HepG2 (cell line): ENCODE results near the gene P2RY8. TPM values are rescaled to one million over a fixed set of nuclear protein-coding genes. Genes with fewer than 3 reads are reported as not detected.

ENCODE experiments used
- ATAC-seq: fragments of 200-7000 bp; cut with Tn5 transposase; 3 replicates; pipeline ENCODE4 v1.9.1; 2020; ENCODE audit warnings: mild to moderate bottlenecking, moderate library complexity
- BruUV-seq: library from RNA; stranded (reverse); fragments of 400-500 nt; replicated peaks from 2 replicates; lab custom pipeline; 2021; lab: Mats Ljungman, UMichigan
- CTCF ChIA-PET: fragments of 300-600 bp; formaldehyde crosslinking; extraction: SDS; loops from one replicate; lab custom pipeline; 2021; ENCODE audit warnings: low total read pairs, inconsistent platforms, low intra/inter-chr PET ratio; lab: Yijun Ruan, JAX
- POLR2A ChIA-PET: fragments of 350-600 bp; sonication (Branson Sonifier 250); formaldehyde crosslinking; loops from one replicate; lab custom pipeline; 2020; ENCODE audit warnings: antibody characterized with exemption, inconsistent platforms; lab: Yijun Ruan, JAX
- DNase-seq: peaks from one replicate; pipeline ENCODE4 v3.0.0-alpha.2; 2015; ENCODE audit warnings: low spot score
- FAIRE-seq: peaks from 3 replicates; lab custom pipeline; 2011; peaks lifted over from hg19 to GRCh38; lab: Jason Lieb, UNC
- H2AFZ ChIP-seq: one replicate; pipeline ENCODE4 v1.6.1; 2011; ENCODE audit warnings: low read length, inconsistent platforms
- H3K27ac ChIP-seq: fragments of 300-600 bp; 3 replicates; pipeline ENCODE4 v1.8.0; 2011; ENCODE audit warnings: mixed run types, mild to moderate bottlenecking, mixed read lengths, low read length, inconsistent platforms; ENCODE audit not compliant: insufficient read depth; ENCODE audit errors: extremely low read length
- H3K27me3 ChIP-seq, 2 experiments: fragments of 200-600 bp in 1 of 2; 2 replicates in 1 of 2; 3 replicates in 1 of 2; pipeline versions ENCODE4 v1.6.0 to v1.8.0; 2011; ENCODE audit warnings: low read length in 2 of 2, mild to moderate bottlenecking in 2 of 2, moderate library complexity in 2 of 2, inconsistent platforms in 1 of 2; ENCODE audit not compliant: insufficient read depth in 2 of 2, control insufficient read depth in 1 of 2
- H3K36me3 ChIP-seq, 2 experiments: fragments of 200-600 bp in 1 of 2; replicated peaks in 1 of 2; 2 replicates in 1 of 2; 3 replicates in 1 of 2; pipeline versions ENCODE4 v1.5.1 to v1.8.0; 2011; ENCODE audit warnings: low read length in 2 of 2, inconsistent platforms in 1 of 2; ENCODE audit not compliant: insufficient read depth in 2 of 2, control insufficient read depth in 1 of 2
- H3K4me1 ChIP-seq: 2 replicates; pipeline ENCODE4 v1.5.1; 2012; ENCODE audit warnings: low read length, inconsistent platforms; ENCODE audit not compliant: insufficient read depth
- H3K4me2 ChIP-seq: 2 replicates; pipeline ENCODE4 v1.6.0; 2011; ENCODE audit warnings: low read depth, low read length, inconsistent platforms
- H3K4me3 ChIP-seq, 3 experiments: fragments of 200-600 bp in 1 of 3; sonication (generic), shearing (Covaris generic) in 1 of 3; replicated peaks in 1 of 3; 2 replicates each; pipeline ENCODE4 v1.5.1; 2011 to 2016; ENCODE audit warnings: low read length in 3 of 3, inconsistent platforms in 2 of 3, low read depth in 2 of 3, mild to moderate bottlenecking in 2 of 3, control low read depth in 1 of 3, mixed read lengths in 1 of 3; ENCODE audit not compliant: insufficient read depth in 1 of 3
- H3K79me2 ChIP-seq: one replicate; pipeline ENCODE4 v1.6.1; 2011; ENCODE audit warnings: low read length, inconsistent platforms; ENCODE audit not compliant: insufficient read depth
- H3K9ac ChIP-seq: 2 replicates; pipeline ENCODE4 v1.6.0; 2011; ENCODE audit warnings: mild to moderate bottlenecking, low read depth, low read length, inconsistent platforms; ENCODE audit not compliant: insufficient read depth
- H3K9me3 ChIP-seq: 2 replicates; pipeline ENCODE4 v1.5.1; 2012; ENCODE audit warnings: mild to moderate bottlenecking, low read length
- H4K20me1 ChIP-seq: 2 replicates; pipeline ENCODE4 v1.6.0; 2011; ENCODE audit warnings: inconsistent platforms, mild to moderate bottlenecking, low read length, moderate library complexity; ENCODE audit not compliant: insufficient read depth
- KLF12 ChIP-seq: sonication (generic); formaldehyde crosslinking; IDR thresholded peaks from 2 replicates; pipeline ENCODE4 v1.4.0; 2020; ENCODE audit warnings: missing genetic modification reagents, borderline replicate concordance
- NR2F6 ChIP-seq, 2 experiments: IDR thresholded peaks; 2 replicates each; pipeline ENCODE4 v1.6.1; 2016; ENCODE audit warnings: antibody characterized with exemption in 1 of 2, mild to moderate bottlenecking in 1 of 2
- ZNF407 ChIP-seq: sonication (generic); formaldehyde crosslinking; IDR thresholded peaks from one replicate; pipeline ENCODE4 v1.5.1; 2020; ENCODE audit warnings: mild to moderate bottlenecking, missing genetic modification reagents; ENCODE audit errors: not compliant biosample characterization
- ZNF564 ChIP-seq: sonication (generic); formaldehyde crosslinking; IDR thresholded peaks from 2 replicates; pipeline ENCODE4 v1.8.1; 2023; ENCODE audit warnings: mild to moderate bottlenecking, missing genetic modification reagents
- ZNF670 ChIP-seq: sonication (generic); formaldehyde crosslinking; IDR thresholded peaks from 2 replicates; pipeline ENCODE4 v1.8.0; 2022; ENCODE audit warnings: mild to moderate bottlenecking, missing genetic modification reagents, borderline replicate concordance
- ZSCAN21 ChIP-seq: sonication (generic); formaldehyde crosslinking; IDR thresholded peaks from 2 replicates; pipeline ENCODE4 v1.8.0; 2022; ENCODE audit warnings: mild to moderate bottlenecking, missing genetic modification reagents, moderate library complexity, borderline replicate concordance
- WGBS: methylation state at CpG from one replicate; pipeline ENCODE4 v1.1.6; 2017; ENCODE audit warnings: low lambda C conversion rate; 5-methylcytosine and 5-hydroxymethylcytosine counted together
- in situ Hi-C: cut with HindIII; loops from 2 replicates; pipeline ENCODE4 v1.10.0; 2017; ENCODE audit warnings: low pct_unique_long_range_greater_than_20kb; ENCODE audit not compliant: extremely low pct_ligation_motif_present
- intact Hi-C: fragments of 100-400 bp; cut with micrococcal nuclease; formaldehyde crosslinking; loops from one replicate; pipeline ENCODE4 v1.10.0; 2022; ENCODE audit not compliant: unreplicated experiment
- polyA plus RNA-seq, 8 experiments: library from polyadenylated mRNA; depleted of rRNA in 3 of 8; stranded (reverse) in 7 of 8; unstranded in 1 of 8; fragments of >200 nt; fragmentation: Illumina TruSeq in 4 of 8; extraction: Trizol in 4 of 8; gene quantifications; 2 replicates each; pipeline versions ENCODE4 v1.2.1 to v1.2.3, GENCODE V29; 2011 to 2016; ENCODE audit warnings: low read depth in 4 of 8, missing spikeins in 1 of 8, mixed read lengths in 1 of 8; ENCODE audit not compliant: insufficient read depth in 1 of 8
- total RNA-seq, 5 experiments: library from RNA; depleted of rRNA; stranded (reverse); fragments of >200 nt; fragmentation: Illumina TruSeq; extraction: Trizol; gene quantifications; 2 replicates each; pipeline ENCODE4 v1.2.3, GENCODE V29; 2016; ENCODE audit warnings: low read depth in 1 of 5
- TF ChIP-seq, protein P1 (sequence below): sonication (generic); formaldehyde crosslinking; IDR thresholded peaks from 2 replicates; pipeline ENCODE4 v1.5.0; 2020; ENCODE audit warnings: missing genetic modification reagents
- TF ChIP-seq, protein P2 (sequence below): sonication (generic); formaldehyde crosslinking; IDR thresholded peaks from 2 replicates; pipeline ENCODE4; 2020; ENCODE audit warnings: missing genetic modification reagents, mild to moderate bottlenecking, borderline replicate concordance

P2RY8 gene
- total and polyA plus RNA-seq, 2 of the 13 experiments (the other 11 are each of a cell fraction or from before 2014, with no cell fraction given) = 1.0 to 1.3 TPM

GRCh38 chrX:1452516-1453394 lies 84.2 kb downstream of the P2RY8 start, which contains the start of gene ASMTL:
Gene ASMTL, minus strand, starts transcription at chrX:1452909. Its CDS starts 69 bp downstream, at chrX:1452840.
- DNase-seq (peak; percentile 93), FAIRE-seq (peak; percentile 94), ATAC-seq (peak; percentile 81)
- Histone ChIP-seq H3K4me2 (peak within 1 kb of the TSS; percentile 68), H4K20me1 (no peaks in the 10 kb centered on the region), H3K27ac (peak within 1 kb of the TSS; percentile 71), H3K79me2 (peaks cover 14% of the 10 kb centered on the region), H3K4me3 (peak within 1 kb of the TSS; percentile 87 to 99 (median 94)), H3K27me3 (peaks cover 1 to 9% of the 10 kb centered on the region in 2 experiments; a peak in 3 of 5 replicates), H3K4me1 (peaks cover 12% of the 10 kb centered on the region), H3K36me3 (no peaks in the 10 kb centered on the region; a peak in 1 of 5 replicates), H3K9me3 (no peaks in the 10 kb centered on the region), H3K9ac (peak within 1 kb of the TSS; percentile 91), H2AFZ (no peak within 1 kb of the TSS)
- 1% methylated on average over 27 of the region's 76 CpGs for WGBS
- ChIA-PET CTCF (no interaction called here), POLR2A (no interaction called here)
- in situ Hi-C loops (loop anchor here (25.0 kb wide), 1 partner anchor 1160 kb away; no protein-coding TSS in a partner anchor), intact Hi-C loops (loop anchor here (5.0 kb wide), 1 partner anchor 60 kb away; the partner anchor contains the start of gene SLC25A6)
- BruUV-seq = no TSS peak
- no peak for TF ChIP-seq ZNF670 (CRISPR knock-in tag)
- no peak for TF ChIP-seq ZNF564 (CRISPR knock-in tag)
- peak; percentile 68; the same call in 1 of the 2 replicates for TF ChIP-seq KLF12
- peak; percentile 75; the same call in 1 of the 2 replicates for TF ChIP-seq ZSCAN21 (CRISPR knock-in tag)
- TF ChIP-seq, protein P1, sequence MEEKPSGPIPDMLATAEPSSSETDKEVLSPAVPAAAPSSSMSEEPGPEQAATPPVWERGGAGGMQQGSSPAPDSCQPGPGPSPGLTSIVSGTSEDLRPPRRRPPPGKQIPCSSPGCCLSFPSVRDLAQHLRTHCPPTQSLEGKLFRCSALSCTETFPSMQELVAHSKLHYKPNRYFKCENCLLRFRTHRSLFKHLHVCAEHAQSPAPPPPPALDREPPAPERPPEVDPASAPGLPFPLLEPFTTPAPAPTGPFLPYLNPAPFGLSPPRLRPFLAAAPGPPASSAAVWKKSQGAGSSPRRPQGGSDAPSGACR (CRISPR knock-in tag) = no peak
- no peak for TF ChIP-seq NR2F6 (IDR thresholded peaks at IDR 0.05)
- TF ChIP-seq NR2F6 (CRISPR knock-in tag; IDR thresholded peaks at IDR 0.05) = no peak
- TF ChIP-seq, protein P2, sequence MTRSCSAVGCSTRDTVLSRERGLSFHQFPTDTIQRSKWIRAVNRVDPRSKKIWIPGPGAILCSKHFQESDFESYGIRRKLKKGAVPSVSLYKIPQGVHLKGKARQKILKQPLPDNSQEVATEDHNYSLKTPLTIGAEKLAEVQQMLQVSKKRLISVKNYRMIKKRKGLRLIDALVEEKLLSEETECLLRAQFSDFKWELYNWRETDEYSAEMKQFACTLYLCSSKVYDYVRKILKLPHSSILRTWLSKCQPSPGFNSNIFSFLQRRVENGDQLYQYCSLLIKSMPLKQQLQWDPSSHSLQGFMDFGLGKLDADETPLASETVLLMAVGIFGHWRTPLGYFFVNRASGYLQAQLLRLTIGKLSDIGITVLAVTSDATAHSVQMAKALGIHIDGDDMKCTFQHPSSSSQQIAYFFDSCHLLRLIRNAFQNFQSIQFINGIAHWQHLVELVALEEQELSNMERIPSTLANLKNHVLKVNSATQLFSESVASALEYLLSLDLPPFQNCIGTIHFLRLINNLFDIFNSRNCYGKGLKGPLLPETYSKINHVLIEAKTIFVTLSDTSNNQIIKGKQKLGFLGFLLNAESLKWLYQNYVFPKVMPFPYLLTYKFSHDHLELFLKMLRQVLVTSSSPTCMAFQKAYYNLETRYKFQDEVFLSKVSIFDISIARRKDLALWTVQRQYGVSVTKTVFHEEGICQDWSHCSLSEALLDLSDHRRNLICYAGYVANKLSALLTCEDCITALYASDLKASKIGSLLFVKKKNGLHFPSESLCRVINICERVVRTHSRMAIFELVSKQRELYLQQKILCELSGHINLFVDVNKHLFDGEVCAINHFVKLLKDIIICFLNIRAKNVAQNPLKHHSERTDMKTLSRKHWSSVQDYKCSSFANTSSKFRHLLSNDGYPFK (CRISPR knock-in tag) = 0 out of 2 replicates have a peak, but pooled peaks have one; percentile 40
- TF ChIP-seq ZNF407 = peak; percentile 70
